HL-60 (cell line): ENCODE measurements around the gene NDFIP1.

Source experiments
- GABPA ChIP-seq: IDR thresholded peaks from 2 replicates; pipeline ENCODE4 v1.6.1; 2012; ENCODE audit warnings: low read depth
- POLR2AphosphoS5 ChIP-seq: IDR thresholded peaks from 2 replicates; pipeline ENCODE4 v1.6.1; 2012; ENCODE audit warnings: low read depth
- TF ChIP-seq, protein P1 (sequence below): IDR thresholded peaks from one replicate; pipeline ENCODE4 v1.5.1; 2011; ENCODE audit warnings: low read length, control low read depth, inconsistent platforms; ENCODE audit not compliant: insufficient read depth

DNA sequence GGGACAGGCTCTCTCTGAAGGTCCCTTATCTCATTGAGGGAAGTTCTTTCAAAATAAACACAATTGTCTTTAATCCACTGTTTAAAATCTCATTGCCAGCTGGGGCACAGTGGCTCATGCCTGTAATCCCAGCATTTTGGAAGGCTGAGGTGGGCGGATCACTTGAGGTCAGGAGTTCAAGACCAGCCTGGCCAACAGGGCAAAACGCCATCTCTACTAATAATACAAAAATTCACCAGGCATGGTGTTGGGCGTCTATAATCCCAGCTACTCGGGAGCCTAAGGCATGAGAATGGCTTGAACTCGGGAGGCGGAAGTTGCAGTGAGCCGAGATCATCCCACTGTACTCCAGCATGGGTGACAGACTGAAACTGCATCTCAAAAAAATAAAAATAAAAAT is 8.3 kb upstream of the NDFIP1 start:
- TF ChIP-seq POLR2AphosphoS5 (no peak), GABPA (no peak)
- TF ChIP-seq, protein P1, sequence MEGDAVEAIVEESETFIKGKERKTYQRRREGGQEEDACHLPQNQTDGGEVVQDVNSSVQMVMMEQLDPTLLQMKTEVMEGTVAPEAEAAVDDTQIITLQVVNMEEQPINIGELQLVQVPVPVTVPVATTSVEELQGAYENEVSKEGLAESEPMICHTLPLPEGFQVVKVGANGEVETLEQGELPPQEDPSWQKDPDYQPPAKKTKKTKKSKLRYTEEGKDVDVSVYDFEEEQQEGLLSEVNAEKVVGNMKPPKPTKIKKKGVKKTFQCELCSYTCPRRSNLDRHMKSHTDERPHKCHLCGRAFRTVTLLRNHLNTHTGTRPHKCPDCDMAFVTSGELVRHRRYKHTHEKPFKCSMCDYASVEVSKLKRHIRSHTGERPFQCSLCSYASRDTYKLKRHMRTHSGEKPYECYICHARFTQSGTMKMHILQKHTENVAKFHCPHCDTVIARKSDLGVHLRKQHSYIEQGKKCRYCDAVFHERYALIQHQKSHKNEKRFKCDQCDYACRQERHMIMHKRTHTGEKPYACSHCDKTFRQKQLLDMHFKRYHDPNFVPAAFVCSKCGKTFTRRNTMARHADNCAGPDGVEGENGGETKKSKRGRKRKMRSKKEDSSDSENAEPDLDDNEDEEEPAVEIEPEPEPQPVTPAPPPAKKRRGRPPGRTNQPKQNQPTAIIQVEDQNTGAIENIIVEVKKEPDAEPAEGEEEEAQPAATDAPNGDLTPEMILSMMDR = no peak
